GM13977 (cell line): Measurements from ENCODE around the gene STK33.

Experiments used
- DNase-seq: peaks from one replicate; pipeline ENCODE4 v3.0.0; 2012; ENCODE audit warnings: low spot score
- CTCF ChIP-seq: IDR thresholded peaks from 2 replicates; pipeline ENCODE4 v1.5.1; 2012; ENCODE audit warnings: mild to moderate bottlenecking, control low read depth; ENCODE audit not compliant: insufficient read depth; ENCODE audit errors: extremely low read depth, missing control alignments
- in situ Hi-C: fragments of 300-500 bp; cut with MboI; formaldehyde crosslinking; loops from one replicate; pipeline ENCODE4 v1.12.0; 2022; ENCODE audit warnings: low sequenced_read_pairs, low pct_unique_long_range_greater_than_20kb, mixed read lengths, inconsistent platforms; ENCODE audit not compliant: unreplicated experiment

STK33 gene

GRCh38 chr11:8352876-8353505 is 241.0 kb downstream of the STK33 start:
- in situ Hi-C loops: no loop called here
- no peak for DNase-seq
- TF ChIP-seq CTCF: no peak

GRCh38 chr11:8352103-8352875 is 241.7 kb downstream of the STK33 start:
- TF ChIP-seq CTCF: no peak
- DNase-seq: no peak
- in situ Hi-C loops: no loop called here

- no peak for TF ChIP-seq CTCF
- no peak for DNase-seq
- in situ Hi-C loops: no loop called here
These were observed 242.8 kb downstream of the STK33 start for GRCh38 chr11:8351223-8351622.

DNA sequence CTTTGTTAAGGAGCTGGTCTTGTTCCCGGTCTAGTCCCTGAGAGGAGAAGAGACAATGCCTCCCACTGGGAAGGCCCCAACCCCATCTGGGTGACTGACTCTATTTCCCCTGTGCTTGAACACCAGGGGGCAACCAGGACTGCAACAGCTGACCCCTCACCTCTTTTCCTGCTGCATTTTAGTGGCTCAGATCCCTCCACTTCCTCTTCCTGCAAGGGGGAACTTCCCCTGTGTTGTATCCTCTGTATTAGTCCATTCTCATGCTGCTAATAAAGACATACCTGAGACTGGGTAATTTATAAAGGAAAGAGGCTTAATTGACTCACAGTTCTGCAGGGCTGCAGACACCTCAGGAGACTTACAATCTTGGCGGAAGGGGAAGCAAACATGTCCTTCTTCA is 246.1 kb downstream of the STK33 start:
- no peak for DNase-seq
- in situ Hi-C loops: loop anchor here (25.0 kb wide), 1 partner anchor 214 kb away; no protein-coding TSS in a partner anchor
- TF ChIP-seq CTCF: no peak

GRCh38 chr11:8346157-8346755 is 247.8 kb downstream of the STK33 start:
- TF ChIP-seq CTCF: no peak
- in situ Hi-C loops: loop anchor here (25.0 kb wide), 1 partner anchor 216 kb away; no protein-coding TSS in a partner anchor
- no peak for DNase-seq

DNA sequence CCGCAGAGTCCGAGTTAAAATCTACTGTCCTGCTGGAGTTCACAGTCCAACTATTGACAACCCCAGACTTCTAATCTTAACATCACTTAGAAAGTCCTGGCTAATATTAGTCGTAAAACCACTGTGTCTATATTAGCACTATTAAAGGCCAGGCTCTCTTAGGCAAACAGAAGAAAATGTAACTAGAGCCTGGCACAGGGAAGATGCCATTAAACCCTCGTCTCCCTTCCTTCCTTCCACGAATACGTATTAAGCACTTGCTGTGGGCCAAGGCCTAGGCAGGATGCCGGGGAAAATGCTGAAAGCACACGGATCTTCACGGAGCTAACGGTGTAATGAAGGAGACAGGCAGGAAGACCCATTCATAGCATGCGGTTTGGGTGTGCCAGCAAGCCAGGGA is 248.8 kb downstream of the STK33 start:
- no peak for DNase-seq
- TF ChIP-seq CTCF: no peak
- in situ Hi-C loops: loop anchor here (25.0 kb wide), 1 partner anchor 217 kb away; no protein-coding TSS in a partner anchor
